Prostate gland (tissue), 2 donors: ENCODE measurements around the gene ATP6V1B1. TPM values are rescaled to one million over a fixed set of nuclear protein-coding genes. Genes with fewer than 3 reads are reported as not detected.

Source experiments
- DNase-seq: peaks from one replicate; pipeline ENCODE4 v3.0.0-alpha.2; 2019; ENCODE audit warnings: low spot score
- H3K27ac ChIP-seq, 2 donors: fragments of 200-600 bp; sonication (generic); 2 replicates each; pipeline ENCODE4 v1.5.1; 2017 to 2019
- H3K27me3 ChIP-seq: fragments of 200-600 bp; sonication (generic); replicated peaks from 2 replicates; pipeline ENCODE4 v1.5.1; 2019; ENCODE audit not compliant: insufficient read depth
- H3K36me3 ChIP-seq, 2 donors: fragments of 200-600 bp; sonication (generic); 1 replicate in 1 of 2; 2 replicates in 1 of 2; pipeline versions ENCODE4 v1.5.1 to v1.8.1; 2017 to 2019
- H3K4me1 ChIP-seq: fragments of 200-600 bp; sonication (generic); replicated peaks from 2 replicates; pipeline ENCODE4 v1.5.1; 2019
- H3K4me3 ChIP-seq, 2 donors: fragments of 200-600 bp; sonication (generic); 2 replicates each; pipeline ENCODE4 v1.5.1; 2017 to 2019
- H3K9me3 ChIP-seq: fragments of 200-600 bp; sonication (generic); 2 replicates; pipeline ENCODE4 v1.5.1; 2017
- CTCF ChIP-seq, 4 experiments: fragments of 200-600 bp in 2 of 4; fragments of 450-650 bp in 2 of 4; sonication (generic) in 2 of 4; IDR thresholded peaks; 1 replicate in 3 of 4; 2 replicates in 1 of 4; pipeline ENCODE4 v1.5.1; 2016 to 2019; ENCODE audit warnings: antibody characterized with exemption in 4 of 4, mild to moderate bottlenecking in 2 of 4, moderate library complexity in 2 of 4
- POLR2A ChIP-seq: fragments of 450-650 bp; IDR thresholded peaks from one replicate; pipeline ENCODE4 v1.6.1; 2016; ENCODE audit warnings: antibody characterized with exemption, mild to moderate bottlenecking
- POLR2AphosphoS5 ChIP-seq: sonication (generic); formaldehyde crosslinking; IDR thresholded peaks from one replicate; pipeline ENCODE4 v1.6.1; 2017; ENCODE audit warnings: antibody characterized with exemption
- WGBS: methylation state at CpG from one replicate; pipeline ENCODE4 v1.1.5; 2018; 5-methylcytosine and 5-hydroxymethylcytosine counted together
- intact Hi-C: fragments of 100-400 bp; cut with DNase I; formaldehyde crosslinking; loops from one replicate; pipeline ENCODE4 v1.14.2; 2022
- total RNA-seq, 2 donors: library from RNA; depleted of rRNA; stranded (reverse); fragments of >200 nt; gene quantifications; one replicate each; pipeline ENCODE4 v1.1.0, GENCODE V29; 2016

ATP6V1B1 gene
- total RNA-seq, 2 donors from 2014 or later, result 1.2 TPM; not detected in 1

- Histone ChIP-seq H3K36me3 (no peaks in the 10 kb centered on the region), H3K4me3 (no peak overlapping the region), H3K27me3 (peaks cover 4% of the 10 kb centered on the region), H3K4me1 (no peaks in the 10 kb centered on the region), H3K9me3 (no peaks in the 10 kb centered on the region), H3K27ac (no peak overlapping the region)
- intact Hi-C loops, result no loop called here
- WGBS, result 39% methylated on average over 29 of the region's 30 CpGs
- no peak for TF ChIP-seq CTCF (IDR thresholded peaks at IDR 0.05)
- TF ChIP-seq POLR2AphosphoS5, result no peak
- no peak for TF ChIP-seq POLR2A
- DNase-seq, result no peak
Observed at GRCh38 chr2:70939001-70939838, 3.5 kb downstream of the ATP6V1B1 start.

GRCh38 chr2:70939839-70940580 is 4.3 kb downstream of the ATP6V1B1 start:
- Histone ChIP-seq H3K36me3 (no peaks in the 10 kb centered on the region), H3K9me3 (no peaks in the 10 kb centered on the region), H3K4me1 (no peaks in the 10 kb centered on the region), H3K27ac (no peak overlapping the region), H3K4me3 (no peak overlapping the region), H3K27me3 (peaks cover 4% of the 10 kb centered on the region)
- TF ChIP-seq POLR2AphosphoS5 (no peak), CTCF (IDR thresholded peaks at IDR 0.05) (no peak), POLR2A (no peak)
- intact Hi-C loops, result no loop called here
- WGBS, result 89% methylated on average over 10 of the region's 10 CpGs
- DNase-seq, result no peak

- DNase-seq, result no peak
Observed at GRCh38 chr2:70941186-70941585, 5.5 kb downstream of the ATP6V1B1 start.

GRCh38 chr2:70941701-70942100 is 6.0 kb downstream of the ATP6V1B1 start:
- no peaks in the 10 kb centered on the region for H3K9me3 ChIP-seq
- peaks cover 4% of the 10 kb centered on the region for H3K27me3 ChIP-seq
- DNase-seq, result no peak
- intact Hi-C loops, result no loop called here
- no peaks in the 10 kb centered on the region for H3K36me3 ChIP-seq
- H3K4me1 ChIP-seq, result no peaks in the 10 kb centered on the region
- no peak for TF ChIP-seq POLR2AphosphoS5
- no peak for TF ChIP-seq POLR2A
- TF ChIP-seq CTCF (IDR thresholded peaks at IDR 0.05), result no peak
- H3K4me3 ChIP-seq, result no peak overlapping the region
- WGBS, result 88% methylated on average over 5 of the region's 5 CpGs
- H3K27ac ChIP-seq, result no peak overlapping the region

More at GRCh38 chr2:70941186-70941585, 5.5 kb downstream of the ATP6V1B1 start:
- intact Hi-C loops, result no loop called here
- no peak overlapping the region for H3K4me3 ChIP-seq
- H3K27ac ChIP-seq, result no peak overlapping the region
- H3K27me3 ChIP-seq, result peaks cover 4% of the 10 kb centered on the region
- no peaks in the 10 kb centered on the region for H3K36me3 ChIP-seq
- WGBS, result 70% methylated on average over 6 of the region's 6 CpGs
- TF ChIP-seq POLR2A, result no peak
- TF ChIP-seq CTCF (IDR thresholded peaks at IDR 0.05), result no peak
- TF ChIP-seq POLR2AphosphoS5, result no peak
- H3K4me1 ChIP-seq, result no peaks in the 10 kb centered on the region
- no peaks in the 10 kb centered on the region for H3K9me3 ChIP-seq
